Fibroblast of villous mesenchyme (primary cell): ENCODE measurements around the gene PCID2. TPM values are rescaled to one million over a fixed set of nuclear protein-coding genes. Genes with fewer than 3 reads are reported as not detected.
A peak's percentile ranks its signal among the peaks of the same experiment; 100 is the strongest.

Source experiments
- DNase-seq: peaks from one replicate; pipeline ENCODE4 v3.0.0-alpha.2; 2010; ENCODE audit warnings: low read depth
- H3K4me3 ChIP-seq: 2 replicates; pipeline ENCODE4 v1.5.1; 2011; ENCODE audit warnings: low read depth, mild to moderate bottlenecking, low read length
- CTCF ChIP-seq: IDR thresholded peaks from 2 replicates; pipeline ENCODE4 v1.5.1; 2012; ENCODE audit warnings: low read depth, mild to moderate bottlenecking, low read length; ENCODE audit not compliant: insufficient read depth
- total RNA-seq: library from RNA; depleted of rRNA; stranded (reverse); fragments of >200 nt; gene quantifications from 2 replicates; pipeline ENCODE4 v1.2.3, GENCODE V29; 2012

PCID2 gene
- total RNA-seq, 1 donor, result 83.8 TPM

DNA sequence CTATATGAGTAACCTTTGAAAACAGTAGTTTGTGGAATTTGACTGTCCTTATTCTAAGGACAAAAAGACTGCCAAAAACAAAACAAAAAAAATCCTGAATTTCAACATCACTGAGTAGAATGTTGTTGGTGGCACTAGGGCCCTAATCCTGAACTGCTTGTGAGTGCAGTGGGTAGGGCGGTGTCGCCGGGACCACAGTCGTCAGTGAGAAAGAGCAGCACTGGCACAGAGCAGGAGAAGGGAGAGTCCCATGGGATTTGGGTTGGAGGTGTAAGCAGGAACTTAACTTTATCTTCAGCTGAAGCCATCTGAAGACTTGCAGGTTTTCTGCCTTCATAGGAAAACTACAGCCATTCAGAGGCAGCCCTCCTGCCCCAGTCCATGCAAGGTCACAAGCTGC is 5.6 kb downstream of the PCID2 start:
- DNase-seq, result no peak
- TF ChIP-seq CTCF, result no peak
- H3K4me3 ChIP-seq, result no peak overlapping the region

DNA sequence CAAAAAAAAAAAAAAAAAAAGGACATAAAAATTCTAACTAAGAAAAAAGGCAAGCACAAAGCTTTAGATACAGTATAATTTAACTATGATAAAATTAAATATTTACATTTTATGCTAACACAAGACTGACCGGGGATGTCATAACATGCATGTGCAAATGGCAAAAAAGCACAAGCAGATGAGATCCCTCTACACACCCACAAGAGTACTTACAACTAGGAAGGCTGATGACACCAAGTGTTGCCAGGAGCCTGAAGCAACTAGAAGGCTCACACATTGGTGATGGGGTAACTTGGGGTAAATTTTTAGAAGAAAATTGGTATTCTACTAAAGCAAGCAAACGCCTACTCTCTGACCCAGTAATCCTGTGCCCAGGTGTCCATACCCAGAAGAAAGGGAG is 6.7 kb downstream of the PCID2 start:
- no peak for DNase-seq
- H3K4me3 ChIP-seq, result no peak overlapping the region
- no peak for TF ChIP-seq CTCF

DNA sequence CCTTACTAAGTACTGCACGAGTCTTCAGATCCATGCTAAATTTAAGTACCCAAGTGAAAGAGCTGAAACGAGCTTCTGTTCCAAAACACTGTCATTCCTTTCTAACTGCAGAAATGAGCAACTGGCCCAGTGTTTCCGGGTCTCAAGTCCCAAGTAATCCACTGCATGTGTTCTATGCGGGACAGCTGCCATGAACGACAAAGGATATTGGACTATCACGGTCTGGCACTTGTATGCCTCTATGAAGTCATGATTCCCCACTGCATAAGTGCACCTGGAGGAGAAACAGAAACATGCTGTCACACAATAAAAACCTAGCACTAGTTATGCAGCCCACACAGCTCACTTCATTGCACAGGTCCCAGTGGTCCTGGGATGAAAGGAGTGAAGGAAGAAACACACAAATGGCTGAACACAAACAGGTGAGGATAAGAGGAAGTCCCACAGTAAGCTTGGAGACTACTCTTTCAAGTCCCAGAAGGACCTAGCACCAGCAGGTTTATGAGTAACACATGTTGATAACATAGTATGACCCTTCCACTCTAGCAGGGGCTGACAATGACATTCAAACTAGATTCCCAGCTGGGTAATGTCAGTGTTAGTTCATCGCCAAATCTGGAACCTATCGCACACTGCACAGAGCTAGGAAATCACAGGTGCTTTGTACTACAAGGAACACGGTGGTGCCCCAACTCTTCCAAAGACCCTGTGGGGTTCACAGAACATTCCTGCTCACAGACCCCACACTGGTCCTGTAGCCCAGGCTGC is 11.3 kb downstream of the PCID2 start:
- TF ChIP-seq CTCF, result no peak
- no peak overlapping the region for H3K4me3 ChIP-seq
- DNase-seq, result no peak

DNA sequence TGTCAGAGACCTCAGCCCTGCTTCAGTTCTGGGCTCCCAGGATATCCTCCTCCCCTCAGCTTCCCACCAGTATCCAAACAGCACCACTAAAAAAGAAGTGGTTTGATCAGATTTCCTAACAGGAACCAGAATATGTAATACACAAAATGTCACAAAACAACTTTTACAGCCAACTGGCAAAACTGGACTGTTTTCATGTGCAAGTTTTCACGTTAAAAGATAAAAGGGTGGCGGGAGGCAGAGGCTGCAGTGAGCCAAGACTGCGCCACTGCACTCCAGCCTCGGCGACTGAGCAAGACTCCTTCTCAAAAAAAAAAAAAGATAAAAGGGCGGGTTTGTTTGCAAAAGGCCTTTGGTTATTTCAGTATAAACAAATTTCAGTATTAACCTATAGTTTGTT is 13.1 kb downstream of the PCID2 start:
- DNase-seq, result no peak
- H3K4me3 ChIP-seq, result no peak overlapping the region
- no peak for TF ChIP-seq CTCF

GRCh38 chr13:113192902-113193301 is 15.6 kb downstream of the PCID2 start:
- no peak for TF ChIP-seq CTCF
- no peak overlapping the region for H3K4me3 ChIP-seq
- peak; percentile 79 for DNase-seq

DNA sequence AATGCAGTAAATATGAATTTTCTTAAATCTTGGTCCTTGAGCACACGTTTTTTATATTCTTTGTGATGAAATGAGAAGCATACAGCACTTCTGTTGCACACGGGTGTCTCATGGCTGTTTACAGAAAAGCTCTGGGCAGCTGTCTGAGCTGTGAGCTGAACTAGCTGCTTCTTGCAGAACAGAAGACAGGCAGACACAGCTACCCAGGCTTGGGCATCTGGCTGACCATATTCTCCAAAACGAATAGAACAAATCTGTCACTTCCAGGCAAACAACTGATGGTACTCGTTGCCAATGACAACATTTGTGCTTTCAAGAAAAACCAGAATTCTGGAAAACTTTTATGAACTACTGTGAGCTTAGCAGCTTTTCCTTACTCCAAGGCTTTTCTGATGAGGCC is 16.2 kb downstream of the PCID2 start:
- TF ChIP-seq CTCF, result no peak
- no peak overlapping the region for H3K4me3 ChIP-seq
- no peak for DNase-seq

DNA sequence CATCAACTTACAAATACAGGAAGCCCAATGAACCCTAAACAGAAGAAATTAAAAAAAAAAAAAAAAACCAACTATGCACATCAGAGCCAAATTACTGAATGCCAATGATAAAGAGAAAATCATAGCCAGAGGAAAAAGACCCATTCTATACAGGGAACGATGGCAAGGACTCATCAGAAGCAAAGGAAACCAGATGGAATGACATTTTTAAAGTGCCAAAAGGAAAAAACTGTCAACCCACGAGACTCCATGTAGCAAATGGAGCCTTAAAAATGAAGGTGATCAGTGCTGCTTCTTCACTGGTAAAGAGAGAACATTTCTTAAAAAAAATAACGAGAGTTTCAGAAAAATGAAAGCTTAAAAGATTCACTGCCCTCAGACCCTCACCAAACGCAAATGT is 18.3 kb downstream of the PCID2 start:
- H3K4me3 ChIP-seq, result no peak overlapping the region
- no peak for DNase-seq
- TF ChIP-seq CTCF, result no peak
